ENCODE results near the gene NCF1.
"Not testable (repeated sequence)": the region's sequence is repeated elsewhere in the genome, so short reads cannot be mapped to it uniquely, and the experiment has no call there.

DNA sequence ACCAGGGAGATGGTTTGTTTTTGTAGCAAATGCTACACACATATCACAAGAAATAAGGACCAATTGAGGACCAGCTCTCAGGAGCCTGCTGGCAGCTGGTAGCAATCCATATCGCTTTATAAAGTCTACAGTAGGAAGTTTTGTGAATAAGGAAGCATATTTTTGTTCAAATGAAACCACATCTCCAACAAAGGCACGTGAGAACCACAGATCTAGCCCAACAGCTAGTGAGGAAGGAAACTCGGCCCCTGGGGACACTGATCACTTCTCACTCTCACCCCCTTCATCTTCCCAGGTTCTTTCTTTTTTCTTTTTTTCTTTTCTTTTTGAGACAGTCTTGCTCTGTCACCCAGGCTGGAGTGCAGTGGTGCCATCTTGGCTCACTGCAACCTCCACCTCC lies 42.1 kb downstream of the NCF1 start:
- TF ChIP-seq POLR2A (IDR thresholded peaks at IDR 0.05): not testable (repeated sequence)
- TF ChIP-seq, protein P1, sequence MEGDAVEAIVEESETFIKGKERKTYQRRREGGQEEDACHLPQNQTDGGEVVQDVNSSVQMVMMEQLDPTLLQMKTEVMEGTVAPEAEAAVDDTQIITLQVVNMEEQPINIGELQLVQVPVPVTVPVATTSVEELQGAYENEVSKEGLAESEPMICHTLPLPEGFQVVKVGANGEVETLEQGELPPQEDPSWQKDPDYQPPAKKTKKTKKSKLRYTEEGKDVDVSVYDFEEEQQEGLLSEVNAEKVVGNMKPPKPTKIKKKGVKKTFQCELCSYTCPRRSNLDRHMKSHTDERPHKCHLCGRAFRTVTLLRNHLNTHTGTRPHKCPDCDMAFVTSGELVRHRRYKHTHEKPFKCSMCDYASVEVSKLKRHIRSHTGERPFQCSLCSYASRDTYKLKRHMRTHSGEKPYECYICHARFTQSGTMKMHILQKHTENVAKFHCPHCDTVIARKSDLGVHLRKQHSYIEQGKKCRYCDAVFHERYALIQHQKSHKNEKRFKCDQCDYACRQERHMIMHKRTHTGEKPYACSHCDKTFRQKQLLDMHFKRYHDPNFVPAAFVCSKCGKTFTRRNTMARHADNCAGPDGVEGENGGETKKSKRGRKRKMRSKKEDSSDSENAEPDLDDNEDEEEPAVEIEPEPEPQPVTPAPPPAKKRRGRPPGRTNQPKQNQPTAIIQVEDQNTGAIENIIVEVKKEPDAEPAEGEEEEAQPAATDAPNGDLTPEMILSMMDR (IDR thresholded peaks at IDR 0.05): not testable (repeated sequence)
